Ishikawa (cell line): ENCODE measurements around the gene TSGA10IP.

Experiments
- CEBPB ChIP-seq: IDR thresholded peaks from 2 replicates; pipeline ENCODE4 v1.6.1; 2012
- CREB1 ChIP-seq: IDR thresholded peaks from 2 replicates; pipeline ENCODE4 v1.6.1; 2012; ENCODE audit warnings: low read depth
- EGR1 ChIP-seq: IDR thresholded peaks from 2 replicates; pipeline ENCODE4 v1.6.1; 2012
- EP300 ChIP-seq: IDR thresholded peaks from 2 replicates; pipeline ENCODE4 v1.6.1; 2012; ENCODE audit warnings: borderline replicate concordance
- FOXM1 ChIP-seq: IDR thresholded peaks from 2 replicates; pipeline ENCODE4 v1.6.1; 2012; ENCODE audit warnings: low read depth, borderline replicate concordance
- MAX ChIP-seq: IDR thresholded peaks from 2 replicates; pipeline ENCODE4 v1.6.1; 2012
- NFIC ChIP-seq: IDR thresholded peaks from 2 replicates; pipeline ENCODE4 v1.6.1; 2012
- RAD21 ChIP-seq: IDR thresholded peaks from 2 replicates; pipeline ENCODE4 v1.6.1; 2012; ENCODE audit warnings: low read depth
- REST ChIP-seq: IDR thresholded peaks from 2 replicates; pipeline ENCODE4 v1.6.1; 2012; ENCODE audit warnings: low read depth, mild to moderate bottlenecking
- TAF1 ChIP-seq: IDR thresholded peaks from 2 replicates; pipeline ENCODE4 v1.6.1; 2012; ENCODE audit warnings: low read depth, mild to moderate bottlenecking
- TCF12 ChIP-seq: IDR thresholded peaks from 2 replicates; pipeline ENCODE4 v1.6.1; 2012; ENCODE audit warnings: low read depth
- TEAD4 ChIP-seq: IDR thresholded peaks from 2 replicates; pipeline ENCODE4 v1.6.1; 2012
- USF1 ChIP-seq: IDR thresholded peaks from 2 replicates; pipeline ENCODE4 v1.6.1; 2012
- YY1 ChIP-seq: IDR thresholded peaks from 2 replicates; pipeline ENCODE4 v1.6.1; 2012; ENCODE audit warnings: low read depth
- ZBTB7A ChIP-seq: IDR thresholded peaks from 2 replicates; pipeline ENCODE4 v1.6.1; 2012; ENCODE audit warnings: low read depth

The TSGA10IP gene

GRCh38 chr11:65945941-65946558 is 770 bp downstream of the TSGA10IP start:
- no peak for TF ChIP-seq RAD21

- TF ChIP-seq REST: no peak
- no peak for TF ChIP-seq NFIC
- no peak for TF ChIP-seq YY1
- no peak for TF ChIP-seq EGR1
- no peak for TF ChIP-seq FOXM1
- TF ChIP-seq USF1: no peak
- TF ChIP-seq ZBTB7A: no peak
- no peak for TF ChIP-seq CEBPB
- no peak for TF ChIP-seq RAD21
- no peak for TF ChIP-seq TCF12
- no peak for TF ChIP-seq CREB1
- TF ChIP-seq TAF1: no peak
- no peak for TF ChIP-seq MAX
- no peak for TF ChIP-seq TEAD4
- no peak for TF ChIP-seq EP300
Observed at GRCh38 chr11:65946655-65947054, 1.4 kb downstream of the TSGA10IP start.

GRCh38 chr11:65947133-65947532 is 1.9 kb downstream of the TSGA10IP start:
- no peak for TF ChIP-seq TCF12
- no peak for TF ChIP-seq YY1
- no peak for TF ChIP-seq ZBTB7A
- no peak for TF ChIP-seq TEAD4
- TF ChIP-seq MAX: no peak
- no peak for TF ChIP-seq CEBPB

- no peak for TF ChIP-seq EGR1
- TF ChIP-seq REST: no peak
- TF ChIP-seq TEAD4: no peak
- TF ChIP-seq YY1: no peak
Observed at GRCh38 chr11:65947603-65948125, 2.4 kb downstream of the TSGA10IP start.

- TF ChIP-seq EP300: no peak
Observed at GRCh38 chr11:65952052-65952521, 6.8 kb downstream of the TSGA10IP start.

GRCh38 chr11:65953471-65953870 is 8.2 kb downstream of the TSGA10IP start:
- TF ChIP-seq NFIC: no peak
- TF ChIP-seq TAF1: no peak

GRCh38 chr11:65954771-65955170 is 9.5 kb downstream of the TSGA10IP start:
- no peak for TF ChIP-seq CREB1
- TF ChIP-seq TCF12: no peak
- TF ChIP-seq ZBTB7A: no peak
- no peak for TF ChIP-seq EP300
- TF ChIP-seq REST: no peak
- no peak for TF ChIP-seq RAD21
- TF ChIP-seq YY1: no peak
- no peak for TF ChIP-seq EGR1
- no peak for TF ChIP-seq NFIC
- TF ChIP-seq USF1: no peak
- TF ChIP-seq FOXM1: no peak
- no peak for TF ChIP-seq TAF1
- no peak for TF ChIP-seq TEAD4
- TF ChIP-seq CEBPB: no peak
- no peak for TF ChIP-seq MAX
